HG03342 (cell line): ENCODE results near the gene ST3GAL5.

Experiments
- ATAC-seq: cut with Tn5 transposase; IDR thresholded peaks from one replicate; pipeline ENCODE4 v1.9.1; 2021; ENCODE audit warnings: mild to moderate bottlenecking, moderate library complexity; ENCODE audit not compliant: unreplicated experiment

The ST3GAL5 gene

GRCh38 chr2:85793584-85793983, 95.2 kb downstream of the ST3GAL5 start:
- no peak for ATAC-seq

- no peak for ATAC-seq
These were observed 95.9 kb downstream of the ST3GAL5 start for GRCh38 chr2:85792783-85793441.

GRCh38 chr2:85791704-85792565, 96.9 kb downstream of the ST3GAL5 start:
- no peak for ATAC-seq

GRCh38 chr2:85790499-85791188, 98.1 kb downstream of the ST3GAL5 start:
- ATAC-seq, result no peak

- ATAC-seq, result no peak
These were observed 98.8 kb downstream of the ST3GAL5 start for GRCh38 chr2:85790032-85790431.

- no peak for ATAC-seq
These were observed 99.5 kb downstream of the ST3GAL5 start for GRCh38 chr2:85789271-85789670.

- ATAC-seq, result no peak
These were observed 100.2 kb downstream of the ST3GAL5 start for GRCh38 chr2:85788603-85789002.

GRCh38 chr2:85787981-85788340, 100.8 kb downstream of the ST3GAL5 start:
- ATAC-seq, result no peak

- no peak for ATAC-seq
These were observed 101.4 kb downstream of the ST3GAL5 start for GRCh38 chr2:85787282-85787980.
